Measurements from ENCODE around the gene SELENOH.

Gene SELENOH

DNA sequence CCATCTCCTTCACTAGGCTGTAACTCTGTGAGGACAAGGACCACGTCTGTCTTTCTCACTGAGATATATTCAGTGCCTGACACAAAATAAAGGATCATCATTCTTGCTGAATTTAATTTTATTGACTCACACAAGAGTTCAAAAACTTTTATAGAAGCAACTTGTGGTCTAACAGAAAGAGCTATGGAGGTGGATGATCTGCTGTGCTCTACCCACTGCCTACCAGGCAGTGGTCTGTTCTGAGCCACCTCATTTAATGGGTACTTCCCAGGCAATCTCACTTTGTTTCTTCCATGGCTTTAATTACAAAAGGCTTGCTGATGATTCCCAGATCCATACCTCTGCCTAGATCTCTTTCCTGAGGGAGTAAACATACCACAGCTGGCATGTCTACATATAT lies 5.6 kb downstream of the SELENOH start:
- DNase-seq (ENCODE audit: low read depth): no peak

DNA sequence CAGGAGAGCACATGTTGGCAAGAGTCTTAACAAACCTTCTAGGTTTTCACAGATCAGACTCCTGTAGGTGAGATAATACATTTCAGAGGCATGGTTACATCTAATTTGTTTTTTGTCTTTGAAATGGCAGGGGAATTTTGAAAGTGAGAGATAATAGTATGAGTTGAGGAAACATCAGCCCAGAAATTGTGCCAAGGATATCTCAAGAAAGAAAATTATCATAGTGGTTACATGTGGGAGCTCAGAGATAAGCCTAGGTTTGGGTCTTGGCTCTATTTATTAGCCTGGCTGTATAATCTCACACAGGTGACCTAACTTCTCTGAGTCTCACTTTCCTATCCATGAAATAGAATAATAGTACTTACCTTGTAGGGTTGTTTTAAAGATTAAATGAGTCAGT lies 9.9 kb downstream of the SELENOH start:
- no peak for DNase-seq (ENCODE audit: low read depth)

DNA sequence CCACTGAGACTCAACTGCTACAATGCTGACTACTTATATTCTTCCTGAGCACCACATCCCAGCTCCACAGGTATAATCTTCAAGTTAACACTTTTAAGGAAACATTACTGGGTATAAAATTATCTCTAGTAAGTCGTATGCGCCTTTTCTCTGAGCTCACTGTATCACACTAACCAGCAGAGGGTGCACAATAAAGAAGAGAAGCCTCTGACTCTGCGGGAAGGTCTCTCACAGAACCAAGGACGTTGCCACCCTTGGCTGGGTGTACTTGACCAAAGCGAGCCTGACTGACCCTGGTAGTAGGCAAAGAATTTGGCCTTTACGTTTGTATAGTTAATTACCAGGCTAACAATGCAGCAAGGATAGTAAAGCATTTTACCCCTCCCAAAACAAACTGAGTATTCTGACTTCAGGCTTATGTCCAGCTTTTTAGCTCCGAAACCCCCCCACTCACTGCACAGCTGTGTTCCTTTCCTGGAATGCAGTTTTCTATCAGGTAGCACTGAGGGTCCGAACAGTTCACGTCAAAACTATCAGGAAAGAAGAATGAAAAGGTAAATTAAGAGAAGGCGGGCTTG lies 10.5 kb downstream of the SELENOH start, which contains the start of gene BTBD18:
Gene BTBD18 (minus strand): TSS at position 144 of the 578 bp plus-strand sequence. CDS start 631 bp downstream, outside the sequence.
- no peak for DNase-seq (ENCODE audit: low read depth)

DNA sequence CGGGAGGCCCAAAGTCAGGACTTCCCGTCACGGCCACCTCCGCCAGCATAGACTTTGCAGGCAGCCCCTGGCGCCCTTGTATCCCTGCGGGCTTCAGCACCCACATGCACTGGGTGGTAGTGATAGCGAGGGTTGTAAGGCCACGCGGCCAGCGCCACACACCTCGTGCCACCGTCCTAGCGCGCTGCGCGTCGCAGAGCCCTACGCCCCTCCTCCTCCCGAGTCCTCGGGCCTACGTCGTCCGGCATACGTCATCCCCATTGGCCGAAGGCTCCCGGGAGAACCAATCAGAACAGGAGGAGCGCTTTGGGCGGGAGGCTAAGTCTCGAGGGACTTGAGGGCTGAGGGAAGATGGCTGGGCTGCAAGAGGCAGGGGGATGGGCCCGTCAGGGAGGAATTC lies 11.7 kb downstream of the SELENOH start:
- no peak for DNase-seq (ENCODE audit: low read depth)

DNA sequence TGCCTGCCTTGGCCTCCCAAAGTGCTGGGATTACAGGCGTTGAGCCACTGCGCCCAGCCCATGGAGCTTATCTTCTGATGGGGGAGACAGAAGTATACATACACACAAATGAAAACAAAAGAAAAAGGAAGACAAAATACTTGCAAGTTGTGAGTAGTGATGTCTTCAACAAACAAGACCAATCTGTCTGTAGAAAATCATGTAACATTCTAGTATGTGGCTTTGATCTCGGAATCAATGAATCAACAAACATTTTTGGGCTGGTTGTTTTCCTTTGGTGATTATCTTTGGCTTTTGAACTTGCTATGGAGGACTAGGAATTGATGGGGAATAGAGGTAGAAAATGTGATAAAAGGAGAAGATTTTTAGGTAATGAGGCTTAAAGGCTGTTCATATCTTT lies 16.9 kb downstream of the SELENOH start:
- no peak for DNase-seq (ENCODE audit: low read depth)

DNA sequence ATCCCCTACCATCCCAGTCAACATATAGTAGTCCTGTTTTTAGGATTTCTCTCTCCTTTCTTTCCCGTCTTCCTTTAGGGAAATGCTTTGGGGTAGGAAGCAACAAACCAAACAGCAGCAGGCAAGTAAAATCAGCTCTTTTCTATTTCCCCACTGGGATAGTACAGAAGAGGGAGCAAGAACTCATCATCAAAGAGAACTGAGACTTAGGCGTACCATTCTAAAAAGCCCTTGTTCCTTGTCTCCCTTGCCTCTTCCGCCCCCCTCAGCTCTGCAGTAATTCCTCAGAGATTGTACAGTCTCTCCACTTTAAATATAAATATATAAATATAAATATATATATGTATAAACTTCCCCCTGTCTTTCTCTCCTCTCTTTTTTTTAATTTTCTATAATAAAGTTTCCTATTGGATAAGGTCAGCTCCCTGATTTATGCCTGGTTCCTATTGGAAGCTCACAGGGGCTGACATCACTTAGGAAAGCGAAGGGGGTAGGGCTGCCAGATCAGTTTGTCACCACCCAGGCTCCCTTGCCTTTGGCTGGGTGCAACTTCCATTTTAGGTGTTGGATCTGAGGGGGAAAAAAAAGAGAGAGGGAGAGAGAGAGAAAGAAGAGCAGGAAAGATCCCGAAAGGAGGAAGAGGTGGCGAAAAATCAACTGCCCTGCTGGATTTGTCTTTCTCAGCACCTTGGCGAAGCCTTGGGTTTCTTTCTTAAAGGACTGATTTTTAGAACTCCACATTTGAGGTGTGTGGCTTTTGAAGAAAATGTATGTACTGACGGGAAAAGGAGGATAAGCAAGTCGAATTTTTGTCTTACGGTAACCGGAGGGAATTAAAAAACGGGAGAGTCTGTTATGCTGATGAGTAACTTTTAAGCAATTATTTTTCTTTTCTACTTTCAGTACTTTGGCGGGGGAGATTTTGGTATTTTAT lies 20.3 kb downstream of the SELENOH start, which contains the start of gene CTNND1:
Gene CTNND1 (plus strand): TSS at position 502 of the 934 bp plus-strand sequence. CDS start 29,677 bp downstream, outside the sequence.
- no peak for DNase-seq (ENCODE audit: low read depth)

DNA sequence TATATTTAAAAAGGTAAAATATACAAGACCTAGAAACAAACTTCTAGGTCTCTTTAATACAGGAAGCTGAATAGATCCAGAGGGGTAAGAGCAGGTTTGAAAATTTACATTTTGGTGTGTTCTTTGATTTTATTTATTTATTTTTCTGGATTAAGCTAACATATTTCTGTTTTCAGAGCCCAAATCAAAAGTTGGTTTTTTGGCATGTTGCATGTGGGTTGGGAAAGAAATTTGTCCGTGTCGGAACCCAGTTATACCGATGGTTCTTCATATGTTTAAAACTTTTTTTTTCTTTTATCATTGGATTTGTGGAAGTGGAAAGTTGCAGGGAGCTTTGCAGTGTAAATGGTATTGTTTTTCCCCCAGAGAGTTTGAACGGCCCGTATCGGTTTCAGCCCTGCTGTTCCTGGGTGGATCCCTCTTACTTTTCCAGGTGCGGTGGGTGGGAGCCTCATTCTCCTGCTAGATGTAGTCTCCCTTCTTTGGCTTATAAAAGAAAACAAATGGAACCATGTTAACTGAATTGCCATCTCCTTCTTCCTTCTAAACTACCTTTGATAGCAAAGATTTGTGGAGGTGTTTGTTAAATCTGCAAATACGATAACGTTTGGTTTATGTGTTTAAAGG lies 21.1 kb downstream of the SELENOH start:
- DNase-seq (ENCODE audit: low read depth): no peak

DNA sequence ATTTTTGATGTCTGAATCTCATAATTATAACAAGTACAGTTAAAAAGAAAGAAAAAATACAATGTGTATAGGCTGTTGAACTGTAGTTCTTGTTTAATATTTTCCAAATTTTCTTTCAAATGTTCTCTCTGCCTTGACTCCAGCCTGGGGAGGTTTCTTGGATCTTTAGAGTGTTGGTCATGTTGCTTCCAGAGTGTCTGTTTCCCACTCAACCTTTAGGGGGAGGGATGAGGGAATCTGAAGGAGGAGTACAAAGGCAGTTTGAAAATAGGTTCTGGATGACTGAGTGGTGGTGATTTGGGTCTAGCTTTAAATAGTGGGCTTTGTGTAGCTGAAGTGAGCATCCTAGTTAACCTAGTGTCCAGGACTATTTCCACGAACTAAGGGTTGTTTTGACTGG lies 22.3 kb downstream of the SELENOH start:
- no peak for DNase-seq (ENCODE audit: low read depth)

DNA sequence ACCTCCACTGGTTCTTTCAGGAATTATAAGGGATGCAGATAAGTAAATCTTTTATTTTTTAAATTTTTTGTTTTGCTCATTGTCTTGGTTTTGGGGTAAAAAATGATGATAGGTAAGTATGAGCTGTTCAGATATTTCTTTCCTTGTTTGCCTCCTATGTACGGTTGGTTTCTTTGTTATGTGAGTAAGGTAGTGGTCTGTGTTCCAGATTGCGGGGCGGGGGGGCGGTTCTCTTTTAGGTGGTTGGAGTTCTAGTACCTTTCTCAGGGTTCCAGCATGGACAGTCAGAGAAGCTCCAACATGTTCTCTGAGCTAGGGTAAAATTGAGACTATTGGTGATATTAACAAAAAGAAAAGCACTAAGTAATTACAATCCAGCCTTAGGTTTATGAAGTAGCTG lies 22.7 kb downstream of the SELENOH start:
- no peak for DNase-seq (ENCODE audit: low read depth)

DNA sequence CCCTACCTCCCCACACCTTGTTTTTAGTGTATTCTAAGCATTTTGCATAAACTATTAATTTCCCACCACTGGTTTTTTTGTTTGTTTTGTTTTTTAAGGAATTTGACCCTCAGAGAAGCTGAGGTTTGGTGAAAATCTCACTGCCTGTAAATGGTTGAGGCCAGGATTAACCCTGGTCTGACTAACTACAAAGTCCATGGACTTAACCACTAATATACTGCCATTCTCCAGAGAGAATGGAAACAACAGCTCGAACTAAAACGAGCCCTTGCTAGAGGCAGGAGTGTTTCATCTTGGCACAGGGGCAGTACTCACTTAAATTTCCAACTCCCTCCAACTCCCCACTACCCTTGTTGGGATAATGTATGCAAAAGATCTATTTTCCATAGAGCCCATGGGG lies 23.3 kb downstream of the SELENOH start:
- DNase-seq (ENCODE audit: low read depth): no peak

DNA sequence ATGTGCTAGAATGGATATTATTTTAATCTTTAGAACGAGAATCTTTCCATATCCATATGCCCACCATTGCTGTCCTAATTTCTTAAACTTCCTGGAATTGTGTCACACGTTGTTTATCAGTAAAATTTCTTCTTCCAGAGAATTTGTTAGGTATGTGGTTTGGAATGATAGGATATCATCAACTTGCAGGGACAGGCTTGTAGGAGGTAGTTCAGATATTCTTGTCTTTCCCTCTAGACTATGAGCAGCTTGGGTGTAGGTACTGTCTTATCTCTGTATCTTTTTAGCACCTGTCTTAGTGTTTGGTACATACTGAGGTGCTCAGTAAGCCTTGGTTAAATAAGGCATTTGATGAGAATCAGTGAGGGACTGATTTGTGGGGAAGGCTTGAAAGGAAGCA lies 23.7 kb downstream of the SELENOH start:
- DNase-seq (ENCODE audit: low read depth): no peak

DNA sequence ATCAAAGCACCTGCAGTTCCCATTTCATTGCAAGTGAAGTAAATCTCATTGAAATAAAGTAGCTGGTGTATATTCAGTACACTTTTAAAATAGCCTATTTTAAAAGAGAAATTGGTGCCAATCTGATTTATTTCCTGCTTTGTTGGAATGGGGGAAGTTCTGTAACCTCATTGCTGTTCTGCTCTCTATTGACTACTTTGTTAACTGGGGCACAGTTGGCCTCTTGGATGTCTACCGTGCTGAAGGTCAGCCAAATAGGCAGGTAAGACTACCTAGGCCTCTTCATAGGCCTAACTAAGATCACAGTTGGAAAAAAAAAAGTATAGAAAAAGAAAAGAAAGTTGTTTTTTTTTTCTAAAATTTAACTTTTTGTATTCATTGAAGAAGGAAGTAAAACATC lies 29.5 kb downstream of the SELENOH start:
- DNase-seq (ENCODE audit: low read depth): no peak

DNA sequence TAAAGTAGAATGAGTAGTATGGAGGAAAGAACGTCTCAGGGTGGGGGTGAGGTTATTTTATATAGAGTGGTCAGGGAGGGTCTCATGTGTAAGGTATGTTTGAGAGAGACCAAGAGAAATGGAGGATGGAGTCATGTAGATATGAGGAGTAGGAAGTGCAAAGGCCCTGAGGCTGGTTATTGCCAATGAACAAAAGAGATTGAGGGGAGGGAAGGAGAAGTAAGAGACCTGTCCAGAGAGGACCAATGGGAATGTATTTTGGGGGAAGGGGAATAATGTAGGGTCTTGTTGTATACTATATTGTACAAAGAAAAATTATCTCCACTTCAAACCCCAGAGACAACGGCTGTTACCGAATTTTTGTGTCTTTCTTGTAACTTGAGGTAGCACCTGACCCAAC lies 30.1 kb downstream of the SELENOH start:
- DNase-seq (ENCODE audit: low read depth): no peak

DNA sequence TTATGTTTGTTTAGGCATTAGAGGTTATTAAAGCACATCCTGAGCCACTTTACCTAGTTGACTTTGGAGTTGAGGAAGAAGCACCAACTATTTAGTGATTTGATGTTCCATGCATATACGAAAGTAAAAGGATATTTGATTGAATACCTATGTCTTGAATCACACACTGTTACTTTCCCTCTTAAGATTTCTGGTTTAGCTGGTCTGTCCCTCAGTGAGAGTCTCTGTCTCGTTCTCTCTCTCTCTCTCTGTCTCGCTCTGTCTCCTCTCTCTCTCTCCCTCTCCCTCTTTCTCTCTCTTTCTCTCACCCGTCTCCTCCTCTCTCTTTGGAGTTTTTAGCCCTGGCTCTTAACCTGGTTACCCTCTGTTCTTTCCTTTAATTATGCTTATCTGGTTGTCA lies 31.3 kb downstream of the SELENOH start:
- DNase-seq (ENCODE audit: low read depth): no peak

DNA sequence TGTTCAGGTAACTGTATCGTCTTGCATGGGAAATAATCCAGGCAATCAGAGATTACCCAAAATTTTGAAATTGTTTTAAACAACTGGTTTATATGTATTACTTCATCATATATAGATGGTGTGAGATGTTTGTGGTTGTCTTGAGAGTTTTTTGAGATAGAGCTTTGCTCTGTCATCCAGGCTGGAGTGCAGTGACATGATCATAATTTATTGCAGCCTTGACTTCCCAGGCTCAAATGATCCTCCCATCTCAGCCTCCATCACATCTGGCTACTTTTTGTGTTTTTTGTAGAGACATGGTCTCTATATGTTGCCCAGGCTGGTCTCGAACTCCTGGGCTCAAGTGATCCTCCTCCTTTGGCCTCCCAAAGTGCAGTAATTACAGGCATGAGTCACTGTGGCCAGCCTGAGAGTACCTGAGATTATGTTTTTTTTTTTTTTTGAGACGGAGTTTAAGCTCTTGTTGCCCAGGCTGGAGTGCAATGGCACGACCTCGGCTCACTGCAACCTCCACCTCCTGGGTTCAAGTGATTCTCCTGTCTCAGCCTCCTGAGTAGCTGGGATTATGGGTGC lies 31.8 kb downstream of the SELENOH start:
- DNase-seq (ENCODE audit: low read depth): no peak

DNA sequence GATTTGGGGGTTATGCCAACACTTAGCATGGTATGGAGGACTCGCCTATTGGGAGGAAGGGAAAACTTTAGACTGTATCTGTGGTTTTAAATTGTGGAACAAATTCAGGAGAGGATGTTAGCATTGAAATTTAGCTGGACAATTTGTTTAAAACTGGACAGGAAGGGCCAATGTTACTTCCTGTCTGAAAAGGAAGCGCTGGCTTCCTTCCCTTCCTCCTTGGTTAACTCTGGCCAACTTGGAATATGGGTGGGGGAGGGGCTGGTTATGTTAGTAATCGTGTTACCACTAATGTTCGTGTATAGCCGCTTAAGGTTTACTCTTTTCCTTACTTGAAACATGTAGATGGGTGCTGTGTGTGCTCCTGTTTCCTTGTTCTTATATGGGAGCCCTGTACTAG lies 34.2 kb downstream of the SELENOH start:
- DNase-seq (ENCODE audit: low read depth): no peak

DNA sequence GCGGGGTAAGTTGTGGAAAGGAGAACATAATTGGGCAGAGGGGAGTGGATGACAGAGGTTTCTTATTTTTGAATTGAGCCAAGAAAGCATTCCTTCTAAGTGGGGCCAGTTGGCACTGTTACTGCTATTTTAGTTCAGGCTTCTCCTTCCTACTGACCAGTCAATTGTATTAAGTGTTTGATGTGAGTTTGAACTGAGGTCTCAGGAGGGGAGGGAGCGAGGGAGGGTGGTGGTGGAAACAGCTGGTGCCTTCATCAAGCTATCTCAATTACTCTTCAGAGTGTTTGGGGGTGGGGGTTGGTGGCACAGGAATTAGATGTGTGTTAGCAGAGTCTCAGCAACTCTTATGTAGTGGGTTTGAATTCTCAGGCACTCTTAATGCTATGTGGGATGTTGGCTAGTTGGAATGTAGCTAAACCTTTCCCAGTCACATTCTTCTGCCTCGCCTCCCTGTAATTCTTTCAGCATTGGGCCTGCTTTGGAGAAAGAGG lies 34.8 kb downstream of the SELENOH start:
- DNase-seq (ENCODE audit: low read depth): no peak

DNA sequence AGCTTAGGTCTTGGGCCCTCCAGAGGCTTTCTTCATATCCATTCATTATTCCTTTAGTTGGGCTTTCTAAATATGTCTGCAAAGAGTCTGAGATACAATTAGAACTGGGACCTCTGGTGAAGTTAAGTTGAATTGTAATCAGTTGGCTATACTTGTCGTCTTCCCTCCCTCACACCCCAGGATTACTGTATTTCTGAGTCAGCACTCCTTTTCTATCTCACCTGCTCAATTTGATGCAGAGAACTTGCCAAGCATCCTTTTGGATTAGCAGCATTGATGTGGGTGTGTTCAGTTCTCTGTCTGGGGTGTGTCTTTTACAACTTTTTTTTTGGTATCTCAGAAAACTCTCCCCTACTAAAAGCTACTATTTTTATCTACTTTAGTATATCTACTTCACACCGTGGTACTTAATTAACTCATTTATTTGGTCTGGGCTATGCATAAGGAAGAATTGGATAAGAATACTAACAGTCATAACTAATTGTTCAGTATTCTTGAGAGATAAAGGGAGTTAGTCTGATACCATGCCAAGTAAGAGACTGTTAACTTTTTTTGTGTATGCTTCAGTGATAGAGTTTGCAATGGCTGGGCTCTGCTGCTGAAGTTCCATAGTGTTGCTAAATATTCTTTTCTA lies 35.4 kb downstream of the SELENOH start:
- DNase-seq (ENCODE audit: low read depth): no peak

DNA sequence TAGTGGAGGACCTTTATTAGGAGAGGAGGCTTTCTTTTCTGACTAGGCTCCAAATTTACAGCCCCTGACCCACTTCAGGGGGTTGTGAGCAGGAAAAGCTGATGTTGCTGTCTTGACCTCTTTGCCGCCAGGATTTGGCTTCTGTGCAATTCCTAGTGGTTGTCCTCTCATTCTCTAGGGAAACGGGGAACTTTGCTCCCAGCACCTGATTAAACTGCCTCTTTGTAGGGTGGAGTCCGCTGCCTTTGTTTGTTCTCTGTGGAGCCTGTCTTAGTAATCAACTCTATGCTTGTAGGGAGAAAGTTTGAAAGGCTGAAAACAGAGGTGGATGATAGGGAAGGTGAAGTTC lies 36.7 kb downstream of the SELENOH start:
- no peak for DNase-seq (ENCODE audit: low read depth)

DNA sequence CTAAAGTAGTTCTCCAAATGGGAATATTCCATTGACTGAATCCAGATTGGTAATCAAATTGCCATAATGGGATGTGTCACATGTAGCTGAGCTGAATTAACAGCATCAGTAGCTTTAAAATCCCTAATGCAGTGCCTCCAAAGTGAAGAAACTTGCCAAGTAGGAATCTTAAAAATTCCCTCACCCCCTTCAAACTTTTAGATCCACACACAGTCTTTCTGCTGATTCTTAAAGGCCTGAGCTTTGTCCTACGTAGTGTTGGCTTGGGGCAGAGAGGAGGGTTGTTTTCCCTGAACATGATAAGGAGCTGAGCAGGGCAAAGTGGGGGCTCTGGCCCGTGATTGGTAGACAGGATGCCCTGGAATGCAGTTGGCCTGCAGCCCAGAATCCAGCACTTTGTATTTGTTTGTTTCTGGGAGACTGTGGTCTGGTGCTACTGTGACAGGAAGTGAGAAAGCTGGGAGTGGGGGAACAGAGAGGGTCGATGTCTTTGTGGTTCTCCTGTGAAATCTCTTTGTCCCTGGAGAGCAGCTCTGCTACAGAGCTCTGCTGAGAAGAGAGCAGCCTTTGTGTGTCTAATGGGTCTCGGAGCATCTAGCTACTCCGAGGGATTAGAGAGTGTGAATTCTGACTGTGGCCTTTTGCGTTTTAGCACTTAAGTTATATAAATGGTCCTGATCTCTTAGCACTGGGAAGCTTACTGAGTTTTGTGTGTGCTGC lies 37.2 kb downstream of the SELENOH start:
- no peak for DNase-seq (ENCODE audit: low read depth)

DNA sequence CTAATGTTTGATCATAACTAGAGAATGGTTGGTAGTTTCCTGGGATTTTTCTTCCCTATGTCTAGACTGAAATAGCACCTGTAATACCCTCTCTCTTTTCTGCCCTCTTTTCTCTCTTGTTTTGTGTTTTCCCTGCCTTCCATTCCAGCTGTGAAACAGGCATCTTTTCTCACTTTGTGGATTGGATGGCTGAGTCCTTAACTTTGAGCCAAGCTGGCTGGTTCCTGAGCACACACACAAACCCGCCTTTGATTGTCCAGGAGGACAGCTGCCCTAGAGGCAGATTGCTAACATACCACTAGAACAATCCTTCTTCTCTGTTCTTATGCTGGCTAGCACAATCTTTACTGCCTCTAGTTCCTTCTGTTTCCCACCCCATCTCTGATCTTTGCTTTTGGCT lies 38.0 kb downstream of the SELENOH start:
- no peak for DNase-seq (ENCODE audit: low read depth)

Data from T follicular helper cell (primary cell).